SK-N-SH (cell line): ENCODE data around the gene DDX1. TPM values are rescaled to one million over a fixed set of nuclear protein-coding genes. Genes with fewer than 3 reads are reported as not detected.

ENCODE experiments used
- CTCF ChIA-PET: fragments of 300-600, 350-600 bp; formaldehyde crosslinking; extraction: SDS; loops from one replicate; lab custom pipeline; 2021; lab: Yijun Ruan, JAX
- POLR2A ChIA-PET: fragments of 350-600 bp; sonication (Branson Sonifier 250); formaldehyde crosslinking; extraction: SDS; loops from one replicate; lab custom pipeline; 2020; ENCODE audit warnings: antibody characterized with exemption, inconsistent platforms; lab: Yijun Ruan, JAX
- DNase-seq: peaks from one replicate; pipeline ENCODE4 v3.0.0; 2012
- H2AFZ ChIP-seq: fragments of 200-600 bp; sonication (generic); 2 replicates; pipeline ENCODE4 v1.8.1; 2016; ENCODE audit warnings: antibody characterized with exemption, mild to moderate bottlenecking, low read depth
- H3F3A ChIP-seq: fragments of 200-600 bp; sonication (generic); replicated peaks from 2 replicates; pipeline ENCODE3; 2016; ENCODE audit warnings: antibody characterized with exemption, mild to moderate bottlenecking; ENCODE audit not compliant: insufficient read depth
- H3K27ac ChIP-seq, 2 experiments: fragments of 200-500 bp in 1 of 2; fragments of 200-600 bp in 1 of 2; sonication (Bioruptor generic) in 1 of 2; sonication (generic), shearing (Covaris generic) in 1 of 2; 2 replicates each; pipeline versions ENCODE4 v1.5.1 to v1.6.1; 2014 to 2016; ENCODE audit warnings: low read depth in 2 of 2, inconsistent platforms in 1 of 2, low read length in 1 of 2, mild to moderate bottlenecking in 1 of 2, mixed read lengths in 1 of 2
- H3K27me3 ChIP-seq: fragments of 200-600 bp; sonication (generic), shearing (Covaris generic); 2 replicates; pipeline ENCODE4 v1.6.1; 2016; ENCODE audit warnings: mixed run types; ENCODE audit not compliant: insufficient read depth
- H3K36me3 ChIP-seq, 2 experiments: fragments of 200-500 bp in 1 of 2; fragments of 200-600 bp in 1 of 2; sonication (Bioruptor generic) in 1 of 2; sonication (generic) in 1 of 2; replicated peaks in 1 of 2; 2 replicates each; pipeline versions ENCODE3 to v1.5.1; 2014 to 2016; ENCODE audit warnings: low read length in 1 of 2, mild to moderate bottlenecking in 1 of 2; ENCODE audit not compliant: insufficient read depth in 2 of 2, control insufficient read depth in 1 of 2
- H3K4me1 ChIP-seq, 2 experiments: fragments of 200-500 bp in 1 of 2; fragments of 200-600 bp in 1 of 2; sonication (Bioruptor generic) in 1 of 2; sonication (generic), shearing (Covaris generic) in 1 of 2; 2 replicates each; pipeline versions ENCODE4 v1.5.1 to v1.6.1; 2014 to 2016; ENCODE audit warnings: low read depth in 1 of 2, low read length in 1 of 2, mixed run types in 1 of 2; ENCODE audit not compliant: insufficient read depth in 2 of 2, control insufficient read depth in 1 of 2
- H3K4me2 ChIP-seq: fragments of 200-600 bp; sonication (generic), shearing (Covaris generic); 2 replicates; pipeline ENCODE4 v1.6.1; 2017; ENCODE audit warnings: mixed run types
- H3K4me3 ChIP-seq, 2 experiments: fragments of 200-500 bp in 1 of 2; fragments of 200-600 bp in 1 of 2; sonication (Bioruptor generic) in 1 of 2; sonication (generic), shearing (Covaris generic) in 1 of 2; 2 replicates each; pipeline versions ENCODE4 v1.5.1 to v1.8.1; 2014 to 2016; ENCODE audit warnings: low read depth in 2 of 2, inconsistent platforms in 1 of 2, low read length in 1 of 2, mild to moderate bottlenecking in 1 of 2, mixed read lengths in 1 of 2, moderate library complexity in 1 of 2
- H3K79me2 ChIP-seq: fragments of 200-600 bp; sonication (generic); 2 replicates; pipeline ENCODE4 v1.8.1; 2017; ENCODE audit warnings: mild to moderate bottlenecking; ENCODE audit not compliant: insufficient read depth
- H3K9ac ChIP-seq: fragments of 200-600 bp; sonication (generic); 2 replicates; pipeline ENCODE4 v1.6.1; 2017; ENCODE audit warnings: mixed run types
- H3K9me2 ChIP-seq: fragments of 200-600 bp; sonication (generic); 2 replicates; pipeline ENCODE4 v1.6.1; 2017; ENCODE audit warnings: mixed run types
- H3K9me3 ChIP-seq: fragments of 200-600 bp; sonication (generic); 2 replicates; pipeline ENCODE4 v1.6.1; 2017; ENCODE audit warnings: mixed run types, mild to moderate bottlenecking, moderate library complexity
- H4K20me1 ChIP-seq: fragments of 200-600 bp; sonication (generic); 2 replicates; pipeline ENCODE4 v1.6.1; 2017; ENCODE audit warnings: mild to moderate bottlenecking, mixed run types; ENCODE audit not compliant: insufficient read depth
- CHD2 ChIP-seq: fragments of 150-350 bp; IDR thresholded peaks from 2 replicates; pipeline ENCODE4 v1.6.1; 2018; ENCODE audit warnings: low read length; ENCODE audit not compliant: partially characterized antibody
- FOXJ3 ChIP-seq: sonication (generic); formaldehyde crosslinking; IDR thresholded peaks from 2 replicates; pipeline ENCODE4 v1.5.1; 2020; ENCODE audit warnings: mild to moderate bottlenecking, missing genetic modification reagents
- FOXM1 ChIP-seq: IDR thresholded peaks from 2 replicates; pipeline ENCODE4 v1.4.0; 2012; ENCODE audit warnings: low read depth, mild to moderate bottlenecking
- JUND ChIP-seq: IDR thresholded peaks from 2 replicates; pipeline ENCODE4 v1.4.0; 2012
- RXRA ChIP-seq: IDR thresholded peaks from 2 replicates; pipeline ENCODE4 v1.4.0; 2012; ENCODE audit warnings: low read depth, mild to moderate bottlenecking, borderline replicate concordance
- TAF1 ChIP-seq: IDR thresholded peaks from 2 replicates; pipeline ENCODE4 v1.6.1; 2012; ENCODE audit warnings: low read depth, mild to moderate bottlenecking, low read length, moderate library complexity, borderline replicate concordance
- TCF12 ChIP-seq: IDR thresholded peaks from 2 replicates; pipeline ENCODE4 v1.4.0; 2012
- TEAD4 ChIP-seq: IDR thresholded peaks from 2 replicates; pipeline ENCODE4 v1.4.0; 2012; ENCODE audit warnings: mild to moderate bottlenecking, borderline replicate concordance; ENCODE audit not compliant: insufficient read depth
- WGBS: methylation state at CpG from one replicate; pipeline ENCODE4 v1.1.6; 2017; ENCODE audit warnings: low lambda C conversion rate; 5-methylcytosine and 5-hydroxymethylcytosine counted together
- polyA plus RNA-seq, 3 experiments: library from polyadenylated mRNA; depleted of rRNA; stranded (reverse); fragments of >200 nt; gene quantifications; 2 replicates each; pipeline ENCODE4 v1.2.3, GENCODE V29; 2012
- TF ChIP-seq, protein P1 (sequence below): IDR thresholded peaks from 2 replicates; pipeline ENCODE4 v1.6.1; 2012; ENCODE audit warnings: mild to moderate bottlenecking, low read depth, low read length, moderate library complexity
- TF ChIP-seq, protein P2 (sequence below): IDR thresholded peaks from 2 replicates; pipeline ENCODE4 v1.4.0; 2012; ENCODE audit warnings: low read depth, borderline replicate concordance
- TF ChIP-seq, protein P3 (sequence below): IDR thresholded peaks from 2 replicates; pipeline ENCODE4; 2012

Gene DDX1
- polyA plus RNA-seq, 1 of the 3 experiments (the other 2 are of a cell fraction): 54.5 TPM

DNA sequence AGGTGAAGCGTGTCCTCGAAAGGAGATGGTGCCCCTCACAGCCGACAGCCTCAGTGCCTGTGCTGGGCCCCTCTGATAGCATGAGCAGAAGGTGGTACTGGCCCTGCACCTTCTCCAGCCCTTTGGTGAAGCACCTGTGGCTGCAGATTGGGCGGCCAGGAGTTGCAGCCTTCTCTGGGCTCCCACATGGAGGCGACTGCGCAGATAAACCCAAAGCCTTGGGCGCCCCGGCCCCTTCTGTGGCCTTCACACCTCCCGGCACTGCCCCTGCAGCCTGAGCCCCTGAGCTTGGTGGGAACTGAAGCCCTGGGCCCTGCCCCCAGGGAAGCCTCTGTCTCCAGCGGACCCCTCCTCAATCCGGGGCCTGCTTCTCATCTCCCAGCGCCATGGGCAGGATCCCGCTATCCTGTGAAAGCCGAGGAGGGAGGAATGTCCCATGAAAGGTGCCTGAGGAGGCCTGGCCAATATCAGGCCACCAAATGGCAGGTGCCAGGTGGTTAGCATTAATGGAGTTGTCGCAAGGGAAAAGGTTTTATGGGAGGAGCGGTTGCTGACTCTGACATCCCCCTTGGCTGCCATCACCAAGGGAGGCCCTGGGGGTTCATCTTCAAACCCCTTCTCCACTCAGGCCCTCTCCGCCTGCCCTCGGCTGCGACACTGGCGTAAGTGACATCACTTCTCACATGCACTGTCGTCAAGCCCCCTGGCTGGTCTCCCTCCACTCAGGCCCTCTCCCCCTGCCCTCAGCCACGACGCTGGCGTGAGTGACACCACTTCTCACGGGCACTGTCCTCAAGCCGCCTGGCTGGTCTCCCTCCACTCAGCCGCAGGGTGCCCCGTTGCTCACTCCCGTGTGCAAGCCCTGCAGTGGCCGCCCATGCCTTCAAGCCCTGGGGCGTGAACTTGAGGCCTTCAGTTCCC lies 62.4 kb downstream of the DDX1 start:
- no peak overlapping the region for H3K9ac ChIP-seq
- no peak overlapping the region for H3K27ac ChIP-seq
- H3K79me2 ChIP-seq: no peaks in the 10 kb centered on the region
- no peaks in the 10 kb centered on the region for H3F3A ChIP-seq
- no peak overlapping the region for H3K4me2 ChIP-seq
- H3K4me1 ChIP-seq: peaks cover 0 to 5% of the 10 kb centered on the region in 2 experiments; a peak in 1 of 4 replicates
- CTCF ChIA-PET: no interaction called here
- no peaks in the 10 kb centered on the region for H3K9me3 ChIP-seq
- H3K9me2 ChIP-seq: no peaks in the 10 kb centered on the region
- H3K27me3 ChIP-seq: no peaks in the 10 kb centered on the region
- 65% methylated on average over 22 of the region's 31 CpGs for WGBS
- TF ChIP-seq TCF12 (no peak), TEAD4 (no peak), FOXJ3 (CRISPR knock-in tag) (no peak), CHD2 (no peak), FOXM1 (no peak), JUND (no peak), TAF1 (no peak), RXRA (no peak)
- TF ChIP-seq, protein P1, sequence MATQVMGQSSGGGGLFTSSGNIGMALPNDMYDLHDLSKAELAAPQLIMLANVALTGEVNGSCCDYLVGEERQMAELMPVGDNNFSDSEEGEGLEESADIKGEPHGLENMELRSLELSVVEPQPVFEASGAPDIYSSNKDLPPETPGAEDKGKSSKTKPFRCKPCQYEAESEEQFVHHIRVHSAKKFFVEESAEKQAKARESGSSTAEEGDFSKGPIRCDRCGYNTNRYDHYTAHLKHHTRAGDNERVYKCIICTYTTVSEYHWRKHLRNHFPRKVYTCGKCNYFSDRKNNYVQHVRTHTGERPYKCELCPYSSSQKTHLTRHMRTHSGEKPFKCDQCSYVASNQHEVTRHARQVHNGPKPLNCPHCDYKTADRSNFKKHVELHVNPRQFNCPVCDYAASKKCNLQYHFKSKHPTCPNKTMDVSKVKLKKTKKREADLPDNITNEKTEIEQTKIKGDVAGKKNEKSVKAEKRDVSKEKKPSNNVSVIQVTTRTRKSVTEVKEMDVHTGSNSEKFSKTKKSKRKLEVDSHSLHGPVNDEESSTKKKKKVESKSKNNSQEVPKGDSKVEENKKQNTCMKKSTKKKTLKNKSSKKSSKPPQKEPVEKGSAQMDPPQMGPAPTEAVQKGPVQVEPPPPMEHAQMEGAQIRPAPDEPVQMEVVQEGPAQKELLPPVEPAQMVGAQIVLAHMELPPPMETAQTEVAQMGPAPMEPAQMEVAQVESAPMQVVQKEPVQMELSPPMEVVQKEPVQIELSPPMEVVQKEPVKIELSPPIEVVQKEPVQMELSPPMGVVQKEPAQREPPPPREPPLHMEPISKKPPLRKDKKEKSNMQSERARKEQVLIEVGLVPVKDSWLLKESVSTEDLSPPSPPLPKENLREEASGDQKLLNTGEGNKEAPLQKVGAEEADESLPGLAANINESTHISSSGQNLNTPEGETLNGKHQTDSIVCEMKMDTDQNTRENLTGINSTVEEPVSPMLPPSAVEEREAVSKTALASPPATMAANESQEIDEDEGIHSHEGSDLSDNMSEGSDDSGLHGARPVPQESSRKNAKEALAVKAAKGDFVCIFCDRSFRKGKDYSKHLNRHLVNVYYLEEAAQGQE: no peak
- TF ChIP-seq, protein P2, sequence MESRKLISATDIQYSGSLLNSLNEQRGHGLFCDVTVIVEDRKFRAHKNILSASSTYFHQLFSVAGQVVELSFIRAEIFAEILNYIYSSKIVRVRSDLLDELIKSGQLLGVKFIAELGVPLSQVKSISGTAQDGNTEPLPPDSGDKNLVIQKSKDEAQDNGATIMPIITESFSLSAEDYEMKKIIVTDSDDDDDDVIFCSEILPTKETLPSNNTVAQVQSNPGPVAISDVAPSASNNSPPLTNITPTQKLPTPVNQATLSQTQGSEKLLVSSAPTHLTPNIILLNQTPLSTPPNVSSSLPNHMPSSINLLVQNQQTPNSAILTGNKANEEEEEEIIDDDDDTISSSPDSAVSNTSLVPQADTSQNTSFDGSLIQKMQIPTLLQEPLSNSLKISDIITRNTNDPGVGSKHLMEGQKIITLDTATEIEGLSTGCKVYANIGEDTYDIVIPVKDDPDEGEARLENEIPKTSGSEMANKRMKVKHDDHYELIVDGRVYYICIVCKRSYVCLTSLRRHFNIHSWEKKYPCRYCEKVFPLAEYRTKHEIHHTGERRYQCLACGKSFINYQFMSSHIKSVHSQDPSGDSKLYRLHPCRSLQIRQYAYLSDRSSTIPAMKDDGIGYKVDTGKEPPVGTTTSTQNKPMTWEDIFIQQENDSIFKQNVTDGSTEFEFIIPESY: no peak
- TF ChIP-seq, protein P3, sequence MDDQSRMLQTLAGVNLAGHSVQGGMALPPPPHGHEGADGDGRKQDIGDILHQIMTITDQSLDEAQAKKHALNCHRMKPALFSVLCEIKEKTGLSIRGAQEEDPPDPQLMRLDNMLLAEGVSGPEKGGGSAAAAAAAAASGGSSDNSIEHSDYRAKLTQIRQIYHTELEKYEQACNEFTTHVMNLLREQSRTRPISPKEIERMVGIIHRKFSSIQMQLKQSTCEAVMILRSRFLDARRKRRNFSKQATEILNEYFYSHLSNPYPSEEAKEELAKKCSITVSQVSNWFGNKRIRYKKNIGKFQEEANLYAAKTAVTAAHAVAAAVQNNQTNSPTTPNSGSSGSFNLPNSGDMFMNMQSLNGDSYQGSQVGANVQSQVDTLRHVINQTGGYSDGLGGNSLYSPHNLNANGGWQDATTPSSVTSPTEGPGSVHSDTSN: no peak
- DNase-seq: no peak
- no peak overlapping the region for H3K4me3 ChIP-seq
- H4K20me1 ChIP-seq: no peaks in the 10 kb centered on the region
- POLR2A ChIA-PET: no interaction called here
- H2AFZ ChIP-seq: no peak overlapping the region
- H3K36me3 ChIP-seq: no peaks in the 10 kb centered on the region
